Heart right ventricle (tissue), 16 donors: ENCODE measurements around the gene TRIM4. TPM values are rescaled to one million over a fixed set of nuclear protein-coding genes. Genes with fewer than 3 reads are reported as not detected.
"Not testable (repeated sequence)": the region's sequence is repeated elsewhere in the genome, so short reads cannot be mapped to it uniquely, and the experiment has no call there.

ENCODE experiments used
- ATAC-seq, 8 donors: fragments of 200-7000 bp; cut with Tn5 transposase; one replicate each; pipeline ENCODE4 v1.9.1; 2020; ENCODE audit warnings: mild to moderate bottlenecking in 8 of 8, moderate library complexity in 8 of 8, moderate number of reproducible peaks in 1 of 8
- DNase-seq, 2 donors: peaks; one replicate each; pipeline ENCODE4 v3.0.0-alpha.2; 2020
- H3K27ac ChIP-seq, 10 donors: fragments of 200-600 bp; sonication (generic) in 2 of 10; one replicate each; pipeline versions ENCODE4 v1.5.0 to v1.8.0; 2020 to 2022; ENCODE audit warnings: mild to moderate bottlenecking in 3 of 10
- H3K27me3 ChIP-seq, 7 donors: fragments of 200-600 bp; one replicate each; pipeline ENCODE4 v1.8.0; 2021 to 2022; ENCODE audit warnings: mild to moderate bottlenecking in 2 of 7
- H3K36me3 ChIP-seq, 9 donors: fragments of 200-600 bp; sonication (generic) in 1 of 9; one replicate each; pipeline versions ENCODE4 v1.5.0 to v1.8.0; 2020 to 2022; ENCODE audit warnings: mild to moderate bottlenecking in 2 of 9
- H3K4me1 ChIP-seq, 9 donors: fragments of 200-600 bp; sonication (generic) in 1 of 9; one replicate each; pipeline versions ENCODE4 v1.5.0 to v1.8.0; 2020 to 2022; ENCODE audit warnings: mild to moderate bottlenecking in 4 of 9
- H3K4me3 ChIP-seq, 10 donors: fragments of 200-600 bp; sonication (generic) in 2 of 10; one replicate each; pipeline versions ENCODE4 v1.5.0 to v1.8.0; 2020 to 2022; ENCODE audit warnings: mild to moderate bottlenecking in 7 of 10, moderate library complexity in 2 of 10
- H3K9me3 ChIP-seq, 11 donors: fragments of 200-600 bp in 10 of 11; sonication (generic) in 2 of 11; one replicate each; pipeline versions ENCODE4 v1.5.0 to v1.8.0; 2013 to 2022; ENCODE audit warnings: mild to moderate bottlenecking in 2 of 11, control low read depth in 1 of 11, moderate library complexity in 1 of 11
- WGBS, 2 donors: extraction: QIAGEN DNeasy Blood & Tissue Kit; methylation state at CpG; one replicate each; pipeline ENCODE4 v1.1.7; 2013; ENCODE audit warnings: inconsistent platforms in 1 of 2; 5-methylcytosine and 5-hydroxymethylcytosine counted together
- intact Hi-C, 10 donors: fragments of 100-400 bp; cut with DNase I; formaldehyde crosslinking; loops; one replicate each; pipeline versions ENCODE4 v1.11.1 to v1.14.2; 2022
- polyA plus RNA-seq, 2 donors: library from polyadenylated mRNA; stranded (reverse); fragments of 200-250 nt; gene quantifications; one replicate each; pipeline ENCODE4 v1.2.3, GENCODE V29; 2013
- total RNA-seq, 10 donors: library from RNA; stranded (reverse); fragmentation: NEBNext Ultra II Directional in 3 of 10; extraction: Animal tissue kit (Norgen Biotek cat#: 25700) in 3 of 10; gene quantifications; one replicate each; pipeline versions ENCODE4 v1.2.1 to v1.2.4, GENCODE V29; 2021 to 2023
- TF ChIP-seq, protein P1 (sequence below), 9 donors: fragments of 200-600 bp; sonication (generic) in 2 of 9; IDR thresholded peaks; one replicate each; pipeline versions ENCODE4 v1.5.0 to v1.8.0; 2021 to 2022; ENCODE audit warnings: antibody characterized with exemption in 9 of 9, mild to moderate bottlenecking in 5 of 9, moderate library complexity in 1 of 9
- donor health status: Arrhythmogenic right ventricular cardiomyopathy.
- donor health status: ischemic (EF 13 %, LVEDD 7.1; RV severe dilation, severe dysfunction).
- donor health status: healthy with polysubstance abuse.
- donor health status: DM: no; HTN: yes; CAD: no.
- donor health status: DM: no; HTN: no; CAD: no.
- donor health status: ischemic (EF 25% LVEDD 6.9; RV normal size, moderate dysfunction).
- donor health status: ischemic (EF 25% LVEDD 5.7; RV mildly dilated, moderate dysfunction).
- donor health status: healthy.
- donor health status: DM: yes; HTN: yes; CAD: no.
- donor health status: Ischemic cardiomyopathy.
- donor health status: ischemic (EF 35%, LVEDD 5.7; RV mildly dilated, moderate dysfunction).
- donor health status: nonischemic (EF 11% LVEDD 7.7; RV severe dilation, severe dysfunction).
- donor health status: DM: yes; HTN: yes; CAD: no.
- donor health status: PGD.
- donor health status: ischemic (EF 29% LVEDD 5.4; RV normal size, mild dysfunction).
- donor health status: nonischemic (EF 23%, LVEDD 6.1; RV moderate dilation, normal function).

Gene TRIM4
- total and polyA plus RNA-seq, 12 donors: 5.0 to 9.6 (median 6.8) TPM

DNA sequence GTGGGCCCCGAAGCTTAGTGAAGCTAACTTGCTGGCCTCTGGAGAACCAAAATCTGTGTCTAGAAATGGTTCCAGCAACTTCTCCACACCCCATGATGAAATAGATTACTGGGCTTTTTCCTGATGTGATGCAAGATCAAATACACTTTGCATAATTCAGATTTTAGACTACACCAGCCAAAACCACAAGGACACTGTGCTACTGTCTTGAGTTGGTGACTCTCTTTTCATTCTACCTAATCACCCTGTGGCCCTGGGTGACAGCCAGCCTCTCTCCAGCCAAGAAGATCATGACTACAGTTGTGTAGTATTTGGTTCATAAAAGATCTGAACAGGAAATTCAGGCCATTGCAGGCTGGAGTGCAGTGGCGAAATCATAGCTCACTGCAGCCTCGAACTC, 34.3 kb upstream of the TRIM4 start:
- Histone ChIP-seq H3K27ac (no peak overlapping the region), H3K4me1 (peaks cover 0 to 9% (median 0%) of the 10 kb centered on the region in 9 donors), H3K4me3 (no peak overlapping the region), H3K27me3 (peaks cover 0 to 25% (median 2%) of the 10 kb centered on the region in 7 donors), H3K9me3 (peaks cover 0 to 9% (median 0%) of the 10 kb centered on the region in 11 donors), H3K36me3 (no peaks in the 10 kb centered on the region)
- ATAC-seq: peak in 2 of 8 donors; percentile 56 to 64
- intact Hi-C loops: no loop called here
- no peak for DNase-seq
- TF ChIP-seq, protein P1, sequence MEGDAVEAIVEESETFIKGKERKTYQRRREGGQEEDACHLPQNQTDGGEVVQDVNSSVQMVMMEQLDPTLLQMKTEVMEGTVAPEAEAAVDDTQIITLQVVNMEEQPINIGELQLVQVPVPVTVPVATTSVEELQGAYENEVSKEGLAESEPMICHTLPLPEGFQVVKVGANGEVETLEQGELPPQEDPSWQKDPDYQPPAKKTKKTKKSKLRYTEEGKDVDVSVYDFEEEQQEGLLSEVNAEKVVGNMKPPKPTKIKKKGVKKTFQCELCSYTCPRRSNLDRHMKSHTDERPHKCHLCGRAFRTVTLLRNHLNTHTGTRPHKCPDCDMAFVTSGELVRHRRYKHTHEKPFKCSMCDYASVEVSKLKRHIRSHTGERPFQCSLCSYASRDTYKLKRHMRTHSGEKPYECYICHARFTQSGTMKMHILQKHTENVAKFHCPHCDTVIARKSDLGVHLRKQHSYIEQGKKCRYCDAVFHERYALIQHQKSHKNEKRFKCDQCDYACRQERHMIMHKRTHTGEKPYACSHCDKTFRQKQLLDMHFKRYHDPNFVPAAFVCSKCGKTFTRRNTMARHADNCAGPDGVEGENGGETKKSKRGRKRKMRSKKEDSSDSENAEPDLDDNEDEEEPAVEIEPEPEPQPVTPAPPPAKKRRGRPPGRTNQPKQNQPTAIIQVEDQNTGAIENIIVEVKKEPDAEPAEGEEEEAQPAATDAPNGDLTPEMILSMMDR (IDR thresholded peaks at IDR 0.05): no peak
- WGBS, 2 donors: 74 to 78% methylated on average over 3 of the region's 3 CpGs

GRCh38 chr7:99952649-99953048, 33.3 kb upstream of the TRIM4 start:
- H3K36me3 ChIP-seq, intact Hi-C loops, H3K9me3 ChIP-seq, H3K27ac ChIP-seq, ATAC-seq, H3K4me1 ChIP-seq, DNase-seq, H3K4me3 ChIP-seq: not testable (repeated sequence)
- WGBS, 2 donors: 85 to 96% methylated on average over 3 to 4 of the region's 4 CpGs
- peaks cover 0 to 20% (median 2%) of the 10 kb centered on the region in 7 donors for H3K27me3 ChIP-seq

DNA sequence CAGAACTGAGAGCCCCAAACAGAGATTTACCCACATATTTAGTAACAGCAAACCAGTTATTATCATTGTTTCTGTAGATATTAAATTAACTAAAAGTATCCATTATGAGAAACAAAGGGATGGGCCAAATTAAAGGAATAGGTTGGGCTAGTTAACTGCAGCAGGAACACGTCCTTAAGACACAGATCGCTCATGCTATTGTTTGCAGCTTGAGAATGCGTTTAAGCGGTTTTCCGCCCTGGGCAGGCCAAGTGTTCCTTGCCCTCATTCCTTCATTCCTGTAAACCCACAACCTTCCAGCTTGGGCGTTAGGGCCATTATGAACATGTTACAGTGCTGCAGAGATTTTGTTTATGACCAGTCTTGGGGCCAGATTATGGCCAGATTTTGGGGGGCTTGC, 31.5 kb upstream of the TRIM4 start:
- H3K4me3 ChIP-seq, DNase-seq, H3K36me3 ChIP-seq, intact Hi-C loops, H3K4me1 ChIP-seq, H3K27ac ChIP-seq, ATAC-seq, H3K9me3 ChIP-seq: not testable (repeated sequence)
- peaks cover 0 to 15% (median 4%) of the 10 kb centered on the region in 7 donors for H3K27me3 ChIP-seq
- 89 to 90% methylated on average over 6 of the region's 6 CpGs for WGBS, 2 donors

DNA sequence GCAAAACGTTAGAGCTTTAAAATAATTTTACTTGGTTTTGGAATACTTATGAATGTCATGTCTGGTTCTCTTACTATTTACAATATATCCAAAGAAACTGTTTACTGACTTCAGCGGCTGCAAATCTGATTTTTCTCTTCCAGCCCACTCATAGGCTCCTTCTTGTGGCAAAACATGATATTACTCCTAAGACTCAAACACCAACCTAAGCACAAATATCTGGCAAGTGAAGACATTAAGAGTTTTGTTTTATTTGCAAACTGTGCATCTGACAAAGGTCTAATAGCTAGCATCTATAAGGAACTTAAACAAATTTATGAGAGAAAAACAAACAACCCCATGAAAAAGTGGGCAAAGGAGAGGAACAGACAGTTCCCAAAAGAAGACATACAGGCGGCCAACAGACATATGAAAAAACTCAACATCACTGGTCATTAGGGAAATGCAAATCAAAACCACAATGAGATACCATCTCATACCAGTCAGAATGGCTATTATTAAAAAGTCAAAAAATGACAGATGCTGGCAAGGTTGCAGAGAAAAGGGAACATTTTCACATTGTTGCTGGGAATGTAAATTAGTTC, 30.4 kb upstream of the TRIM4 start:
- Histone ChIP-seq H3K4me3 (no peak overlapping the region), H3K36me3 (no peaks in the 10 kb centered on the region), H3K4me1 (peaks cover 0 to 9% (median 0%) of the 10 kb centered on the region in 9 donors), H3K27me3 (peaks cover 0 to 12% (median 4%) of the 10 kb centered on the region in 7 donors), H3K27ac (no peak overlapping the region), H3K9me3 (peaks cover 0 to 9% (median 0%) of the 10 kb centered on the region in 11 donors)
- ATAC-seq: no peak
- intact Hi-C loops: loop anchor here in 1 of 10 donors (5.0 kb wide), 1 partner anchor 37 kb away; no protein-coding TSS in a partner anchor
- DNase-seq: no peak
- TF ChIP-seq, protein P1 (IDR thresholded peaks at IDR 0.05): peak in 8 of 9 donors; percentile 17 to 61 (median 45)
- 52 to 58% methylated on average over 3 of the region's 3 CpGs for WGBS, 2 donors

GRCh38 chr7:99947608-99948007, 28.3 kb upstream of the TRIM4 start:
- H3K9me3 ChIP-seq: peaks cover 0 to 9% (median 0%) of the 10 kb centered on the region in 11 donors
- ATAC-seq (no peak), DNase-seq (no peak)
- TF ChIP-seq, protein P1 (IDR thresholded peaks at IDR 0.05): no peak
- H3K27me3 ChIP-seq: peaks cover 0 to 22% (median 4%) of the 10 kb centered on the region in 7 donors
- no peak overlapping the region for H3K4me3 ChIP-seq
- intact Hi-C loops: loop anchor here in 1 of 10 donors (5.0 kb wide), 1 partner anchor 35 kb away; no protein-coding TSS in a partner anchor
- H3K36me3 ChIP-seq: no peaks in the 10 kb centered on the region
- H3K27ac ChIP-seq: no peak overlapping the region
- no peaks in the 10 kb centered on the region for H3K4me1 ChIP-seq
- 83 to 85% methylated on average over 1 of the region's 1 CpG for WGBS, 2 donors
